OCI-M2 (cell line): ENCODE measurements around the gene PAX5.
"Not testable (repeated sequence)": the region's sequence is repeated elsewhere in the genome, so short reads cannot be mapped to it uniquely, and the experiment has no call there.

Source experiments
- DNase-seq: peaks from one replicate; lab custom pipeline; 2025; ENCODE audit not compliant: unreplicated experiment; lab: John Stamatoyannopoulos, UW

The PAX5 gene

DNA sequence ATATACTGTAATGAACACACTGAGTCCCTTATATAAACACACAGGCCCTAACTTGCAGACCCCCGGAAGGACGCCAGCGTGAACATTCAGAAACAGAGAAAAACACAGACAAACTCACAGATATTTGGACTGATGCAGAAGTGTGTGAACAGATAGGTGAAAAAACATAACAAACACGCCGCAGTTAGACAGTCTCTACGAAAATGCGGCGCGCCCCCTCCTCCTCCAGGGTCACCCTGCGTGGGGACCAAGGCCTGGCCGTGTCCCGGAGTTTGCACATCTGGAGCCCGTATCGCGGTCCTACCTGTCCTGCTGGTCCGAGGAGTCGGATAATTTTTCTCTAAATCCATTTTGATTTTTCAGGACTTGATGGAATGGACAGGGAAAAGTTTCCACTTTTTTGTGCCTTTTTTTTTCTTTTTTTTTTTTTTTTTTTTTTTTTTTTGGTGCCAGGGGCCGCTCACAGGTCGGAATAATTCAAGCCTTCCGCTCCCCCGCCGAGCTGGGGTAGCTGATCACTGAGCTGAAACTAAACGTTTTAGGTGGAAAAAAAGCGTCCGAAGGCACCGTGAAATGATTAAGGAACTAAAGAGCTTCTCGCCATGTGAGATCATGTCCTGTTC is at the start of gene PAX5:
TSS of gene PAX5 (minus strand) at position 587 of the 623 bp plus-strand sequence. CDS start at position 350, 237 bp downstream.
- DNase-seq: no peak

DNA sequence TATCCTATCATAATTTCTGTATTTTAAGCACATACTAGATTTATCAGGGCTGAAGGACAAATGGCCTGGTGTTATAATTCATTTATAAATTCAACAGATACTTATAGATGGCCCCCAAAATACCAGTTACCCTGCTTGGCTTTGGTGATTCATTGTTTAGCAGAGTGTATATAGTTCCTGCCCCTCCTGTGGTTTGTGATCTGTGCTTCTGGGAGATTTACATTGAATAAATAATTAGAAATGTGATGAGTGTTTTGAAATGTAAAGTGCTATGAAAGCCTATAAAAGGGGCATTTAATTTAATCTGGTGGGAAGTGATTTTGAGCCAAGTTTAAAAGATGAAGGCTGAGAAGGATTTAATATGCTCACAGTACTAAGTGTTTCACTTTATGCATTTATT is 49.6 kb upstream of the PAX5 start:
- DNase-seq: no peak

DNA sequence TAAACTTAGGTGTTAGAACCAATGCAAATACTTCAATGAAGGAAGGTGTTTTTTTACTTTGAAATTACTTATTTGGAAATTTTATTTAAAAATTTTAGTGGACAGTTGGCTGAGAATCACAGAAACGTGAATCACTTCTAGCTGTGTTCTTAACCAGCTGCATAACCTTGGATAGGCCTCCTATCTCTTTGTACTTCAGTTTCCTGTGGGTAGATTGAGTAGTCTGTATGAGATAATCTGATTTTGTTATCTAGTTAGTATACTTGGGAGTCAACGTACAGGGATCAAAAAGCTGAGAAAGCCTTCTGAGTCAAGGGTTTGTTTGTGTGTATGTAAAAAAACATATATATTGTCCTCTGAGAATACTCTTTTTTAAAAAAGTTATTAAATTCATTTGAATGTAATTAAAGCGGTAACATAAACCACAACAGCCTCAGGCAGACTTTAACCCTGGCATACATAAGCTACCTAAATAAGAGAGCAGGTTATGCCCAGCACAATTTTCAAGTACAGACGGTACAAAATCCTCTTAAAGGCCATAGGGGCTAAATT is 48.2 kb upstream of the PAX5 start:
- DNase-seq: no peak

DNA sequence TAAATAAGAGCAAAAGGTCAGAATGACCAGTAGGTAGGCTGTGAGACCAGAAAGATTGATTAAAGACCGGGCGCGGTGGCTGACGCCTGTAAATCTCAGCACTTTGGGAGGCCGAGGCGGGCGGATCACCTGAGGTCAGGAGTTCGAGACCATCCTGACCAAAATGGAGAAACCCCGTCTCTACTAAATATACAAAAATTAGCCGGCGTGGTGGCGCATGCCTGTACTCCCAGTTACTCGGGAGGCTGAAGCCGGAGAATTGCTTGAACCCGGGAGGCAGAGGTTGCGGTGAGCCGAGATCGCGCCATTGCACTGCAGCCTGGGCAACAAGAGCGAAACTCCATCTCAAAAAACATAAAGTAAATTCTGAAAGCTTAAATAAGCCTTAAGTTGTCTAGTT is 47.4 kb upstream of the PAX5 start:
- DNase-seq: not testable (repeated sequence)

DNA sequence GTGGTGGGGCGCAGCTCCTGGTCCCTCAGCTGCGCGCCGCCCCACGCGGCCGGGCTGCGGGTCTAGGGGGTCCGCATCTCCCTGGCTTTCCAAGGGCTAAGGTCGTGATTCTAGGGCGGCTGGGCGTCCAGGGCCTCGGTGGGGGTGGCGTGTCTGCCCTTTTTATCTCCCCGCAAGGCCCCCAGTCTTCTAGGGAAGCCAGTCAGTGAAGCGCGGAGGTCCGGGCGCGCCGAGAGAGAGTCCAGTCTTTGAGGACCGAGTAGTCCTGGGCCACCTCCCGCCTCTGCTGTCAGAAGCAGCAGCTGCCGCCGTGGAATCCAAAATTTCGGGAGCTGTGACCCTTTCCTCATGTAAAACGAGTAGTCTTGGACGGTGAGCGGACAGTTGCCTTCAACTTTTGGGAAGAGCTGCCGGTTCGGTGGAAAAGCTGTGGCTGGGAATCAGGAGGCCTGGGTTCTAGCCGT is 46.1 kb upstream of the PAX5 start:
- DNase-seq: not testable (repeated sequence)

DNA sequence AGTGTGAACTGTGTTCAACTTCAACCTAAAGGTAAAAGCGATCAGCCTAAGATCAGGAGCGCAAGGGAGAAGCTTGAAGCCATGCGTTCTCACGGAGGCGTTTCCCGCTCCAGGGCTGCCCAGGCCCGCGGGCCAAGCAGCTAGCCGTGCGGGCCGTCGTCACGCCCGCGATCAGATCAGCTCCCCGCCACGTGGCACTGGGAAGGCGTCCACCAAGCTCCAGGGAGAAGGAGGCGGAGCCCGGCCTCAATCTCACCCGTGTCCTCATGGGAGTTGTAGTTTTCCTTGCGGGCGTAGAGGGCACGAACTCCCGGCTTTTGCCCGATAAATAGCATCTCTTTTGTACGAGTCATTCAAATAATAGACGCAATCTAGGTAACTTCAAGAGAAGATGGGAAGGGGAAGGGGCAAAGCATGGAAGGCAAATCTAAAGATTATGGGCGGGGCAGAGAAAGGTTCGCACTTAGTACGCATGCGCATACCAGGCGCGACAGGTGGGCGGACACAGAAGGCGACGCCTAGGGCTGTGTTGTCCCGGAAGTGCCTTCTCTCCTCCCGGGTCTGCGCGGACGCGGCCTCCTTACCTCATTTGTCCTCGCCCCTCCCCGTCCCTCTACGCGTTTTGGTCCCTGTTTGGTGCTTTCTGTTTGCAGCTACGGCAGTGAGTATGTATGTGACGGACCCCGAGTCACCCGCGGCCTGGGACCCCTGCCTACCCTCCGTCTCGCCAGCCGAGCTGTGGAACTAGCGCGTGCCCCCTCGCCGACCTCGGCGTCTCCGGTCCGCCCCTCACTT is 45.5 kb upstream of the PAX5 start:
- peak; percentile 93 for DNase-seq

DNA sequence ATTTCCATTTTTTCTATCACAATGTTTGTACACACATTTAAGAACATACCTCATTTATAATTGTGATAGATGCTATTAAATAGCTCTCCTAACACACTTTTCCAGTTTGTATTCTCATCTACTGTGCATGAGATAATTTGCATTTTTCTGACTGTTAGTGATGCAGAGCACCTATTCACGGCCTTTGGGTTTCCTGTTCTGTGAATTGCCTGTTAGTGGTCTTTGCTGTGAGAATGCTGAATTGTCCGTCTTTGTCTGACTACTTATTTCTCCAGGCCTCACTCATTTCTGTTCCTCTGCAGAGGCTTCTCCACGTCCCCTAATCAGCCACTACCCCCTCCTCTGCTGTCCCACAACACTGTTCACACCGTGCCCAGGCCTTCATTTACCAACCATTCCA is 40.7 kb upstream of the PAX5 start:
- DNase-seq: not testable (repeated sequence)

DNA sequence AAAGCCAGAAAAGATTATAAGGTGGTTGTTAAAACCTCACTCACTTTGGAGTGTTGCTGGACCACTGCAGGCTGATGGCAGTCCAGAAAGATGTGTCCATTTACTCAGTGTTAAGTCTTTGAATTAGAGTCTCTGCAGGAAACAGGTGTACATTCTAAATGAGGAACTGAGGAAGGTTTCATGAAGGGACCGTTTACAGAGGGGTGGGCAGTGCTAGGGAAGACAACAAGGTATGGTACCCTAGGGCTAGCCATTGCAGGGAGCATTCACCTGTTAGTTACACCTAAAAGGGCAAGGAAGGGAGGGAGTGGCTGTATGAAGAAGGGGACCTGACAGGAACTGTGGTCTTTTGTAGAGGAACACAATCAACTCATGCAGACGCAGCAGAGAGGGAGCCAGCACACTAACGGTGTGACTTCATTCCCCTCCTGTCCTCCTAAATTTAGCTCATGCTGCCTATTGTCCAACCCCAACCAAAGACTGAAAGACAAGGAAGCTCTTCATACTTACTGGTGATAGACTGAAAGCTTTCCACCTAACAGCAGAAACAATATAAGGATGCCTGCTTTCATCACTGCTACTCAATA is 32.2 kb upstream of the PAX5 start:
- DNase-seq: no peak

DNA sequence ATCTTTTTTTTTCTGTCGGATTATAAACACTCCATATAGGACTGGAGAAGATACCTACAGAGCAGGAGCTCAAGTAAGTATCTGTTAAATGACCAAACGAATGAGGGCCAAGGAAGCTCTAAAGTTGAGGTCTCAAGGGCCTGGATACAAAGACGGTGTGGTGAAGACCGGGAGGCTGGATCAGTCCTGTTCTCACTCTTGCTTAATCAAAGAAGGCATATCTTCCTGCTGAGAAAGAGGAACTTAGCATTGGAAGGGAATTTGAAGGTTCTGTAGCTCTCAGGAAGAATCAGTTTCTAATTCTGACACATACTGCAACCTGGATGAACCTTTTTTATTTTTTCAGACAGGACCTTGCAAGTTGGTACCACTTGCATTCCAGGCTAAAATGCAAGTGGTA is 28.3 kb upstream of the PAX5 start:
- DNase-seq: no peak

DNA sequence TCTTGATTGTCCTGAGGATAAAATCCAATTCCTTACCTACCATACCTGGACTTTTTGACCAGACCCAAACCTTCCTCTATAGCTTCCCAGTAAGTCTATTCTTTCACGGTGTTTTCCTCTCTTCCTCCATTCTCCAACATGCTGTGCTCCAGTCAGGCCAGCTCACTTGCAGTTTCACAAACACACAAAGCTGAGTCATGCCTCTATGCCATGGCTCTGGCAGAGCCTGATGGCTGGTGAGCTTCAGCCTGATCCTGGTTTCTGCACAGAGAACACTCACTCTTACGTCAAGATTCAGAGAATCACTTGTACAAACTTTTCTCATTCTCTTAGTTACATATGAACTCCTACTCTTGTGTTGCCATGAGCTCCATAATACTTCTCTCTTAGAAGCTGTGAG is 27.7 kb upstream of the PAX5 start:
- no peak for DNase-seq

DNA sequence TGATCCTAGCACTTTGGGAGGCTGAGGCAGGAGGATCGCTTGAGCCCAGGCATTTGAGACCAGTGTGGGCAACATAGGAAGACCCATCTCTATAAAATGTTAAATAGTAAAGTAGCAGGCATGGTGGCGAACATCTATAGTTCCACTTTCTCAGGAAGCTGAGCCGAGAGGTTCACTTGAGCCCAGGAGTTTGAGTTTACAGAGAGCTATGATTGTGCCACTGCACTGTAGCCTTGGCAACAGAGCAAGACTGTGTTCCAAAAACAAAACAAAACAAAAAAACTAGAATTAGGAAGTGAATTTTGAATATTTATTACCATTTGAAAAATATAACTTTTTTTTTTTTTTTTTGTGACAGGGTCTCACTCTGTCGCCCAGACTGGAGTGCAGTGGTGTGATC is 26.8 kb upstream of the PAX5 start:
- no peak for DNase-seq

DNA sequence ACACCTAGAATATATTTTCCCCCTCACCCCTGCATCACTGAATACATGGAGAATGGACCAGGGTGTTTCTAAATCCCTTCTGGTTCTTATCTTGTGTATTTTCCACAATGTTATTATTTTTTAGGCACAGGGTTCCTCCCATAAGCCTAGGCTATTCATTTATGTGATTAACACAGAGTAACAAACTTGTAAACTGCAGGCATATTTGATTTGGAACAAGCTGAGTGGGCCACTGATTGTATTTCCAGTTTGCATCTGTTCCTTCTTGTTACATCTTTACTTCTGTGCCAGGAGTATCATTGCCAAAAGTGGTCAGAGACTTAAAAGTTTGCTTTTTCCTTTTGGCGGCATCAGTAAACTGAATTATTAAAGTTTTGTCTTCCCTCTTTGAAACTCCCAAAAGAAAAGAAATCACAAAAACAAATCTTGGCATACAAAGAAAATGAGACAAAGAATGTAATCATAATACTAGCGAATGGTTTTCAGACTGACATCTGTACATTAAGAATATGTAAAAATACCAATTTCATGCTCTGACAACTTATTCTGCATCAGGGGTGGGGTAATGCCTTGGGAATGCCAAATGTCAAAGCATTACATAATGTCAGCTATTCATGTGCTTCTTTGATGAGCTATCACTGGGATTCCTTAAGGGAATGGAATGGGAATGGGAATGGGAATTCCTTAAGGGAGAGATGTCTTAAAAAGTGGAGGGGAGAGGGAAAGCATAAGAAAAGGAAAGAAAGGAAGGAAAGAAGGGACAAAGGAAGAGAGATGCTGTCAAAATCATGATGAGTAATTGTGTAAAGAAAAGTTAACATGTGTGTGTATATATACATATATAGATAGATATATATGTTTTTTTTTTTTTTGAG is 22.2 kb upstream of the PAX5 start:
- no peak for DNase-seq

DNA sequence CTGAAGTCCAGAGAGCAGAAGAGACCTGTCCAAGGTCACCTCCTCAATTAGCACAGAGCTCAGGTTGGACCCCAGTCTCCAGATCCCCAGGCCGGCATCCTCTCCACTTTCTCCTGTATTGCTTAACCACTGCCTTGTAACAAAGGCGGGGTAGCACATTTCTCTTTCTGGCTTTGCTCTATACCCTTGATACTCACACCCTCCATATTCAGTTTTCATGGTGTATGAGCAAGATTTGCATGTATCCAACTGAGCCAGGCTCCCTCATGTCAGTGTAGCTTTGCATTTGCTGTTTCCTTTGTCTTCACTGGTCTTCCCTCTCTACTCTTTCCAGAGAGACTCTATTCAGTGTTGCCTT is 20.3 kb upstream of the PAX5 start:
- not testable (repeated sequence) for DNase-seq

DNA sequence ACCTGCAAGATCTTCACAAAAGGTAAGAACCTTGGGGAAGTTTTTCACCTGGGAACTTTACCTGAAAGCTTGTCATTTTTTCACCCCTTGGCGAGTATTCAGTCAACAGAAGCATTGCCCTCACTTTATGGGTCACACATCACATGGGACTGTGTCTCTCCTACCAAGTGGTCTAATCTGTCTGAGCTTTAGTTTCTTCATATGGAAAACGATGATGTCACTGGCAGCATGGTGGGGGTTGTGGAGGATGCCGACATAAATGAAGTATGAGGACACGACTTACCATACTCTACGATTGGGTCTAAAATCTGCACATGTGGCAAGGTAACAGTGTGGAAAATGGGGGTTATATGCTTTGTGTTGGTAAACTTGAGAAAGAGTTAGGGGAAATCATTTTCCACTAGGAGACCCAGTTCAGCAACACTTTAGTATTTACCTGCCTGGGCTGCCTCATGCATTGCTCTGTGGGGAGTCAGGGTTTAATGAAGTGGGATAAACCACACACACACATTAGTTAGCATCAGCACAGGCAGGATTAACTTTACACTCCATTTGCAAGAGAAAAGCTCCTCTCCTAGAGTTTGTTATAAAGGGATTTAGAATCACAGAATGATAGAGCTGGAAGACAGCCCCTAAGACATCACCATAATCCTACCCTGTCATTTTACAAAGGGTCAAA is 19.8 kb upstream of the PAX5 start:
- DNase-seq: no peak

DNA sequence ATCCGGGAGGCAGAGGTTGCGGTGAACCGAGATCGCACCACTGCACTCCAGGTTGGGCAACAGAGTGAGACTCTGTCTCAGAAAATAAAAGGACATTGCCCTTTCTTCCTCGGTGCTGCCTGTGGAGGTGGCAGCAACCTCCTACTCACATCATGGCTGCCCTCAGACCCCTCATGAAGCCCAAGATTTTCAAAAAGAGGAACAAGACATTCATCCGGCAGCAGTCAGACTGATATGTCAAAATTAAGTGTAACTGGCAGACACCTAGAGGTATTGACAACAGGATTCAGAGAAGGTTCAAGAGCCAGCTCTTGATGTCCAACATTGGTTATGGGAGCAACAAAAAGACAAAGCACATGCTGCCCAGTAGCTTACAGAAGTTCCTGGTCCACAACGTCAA is 12.6 kb upstream of the PAX5 start:
- DNase-seq: no peak

DNA sequence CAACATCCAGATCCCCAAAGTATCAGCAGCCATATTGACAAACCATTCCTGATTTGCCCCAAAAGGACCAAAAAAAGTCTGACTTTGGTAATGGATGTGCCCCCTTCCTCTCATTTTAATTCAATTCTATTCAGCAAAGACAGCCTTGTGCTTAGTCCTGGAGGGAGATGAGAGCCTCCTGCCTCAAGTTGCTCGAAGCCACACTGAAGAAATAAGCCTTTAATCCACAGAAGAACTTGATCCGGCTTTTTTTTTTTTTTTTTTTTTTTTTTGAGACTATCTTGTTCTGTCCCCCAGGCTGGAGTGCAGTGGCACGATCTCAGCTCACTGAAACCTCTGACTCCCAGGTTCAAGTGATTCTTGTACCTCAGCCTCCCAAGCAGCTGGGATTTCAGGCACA is 8.4 kb upstream of the PAX5 start:
- DNase-seq: no peak

DNA sequence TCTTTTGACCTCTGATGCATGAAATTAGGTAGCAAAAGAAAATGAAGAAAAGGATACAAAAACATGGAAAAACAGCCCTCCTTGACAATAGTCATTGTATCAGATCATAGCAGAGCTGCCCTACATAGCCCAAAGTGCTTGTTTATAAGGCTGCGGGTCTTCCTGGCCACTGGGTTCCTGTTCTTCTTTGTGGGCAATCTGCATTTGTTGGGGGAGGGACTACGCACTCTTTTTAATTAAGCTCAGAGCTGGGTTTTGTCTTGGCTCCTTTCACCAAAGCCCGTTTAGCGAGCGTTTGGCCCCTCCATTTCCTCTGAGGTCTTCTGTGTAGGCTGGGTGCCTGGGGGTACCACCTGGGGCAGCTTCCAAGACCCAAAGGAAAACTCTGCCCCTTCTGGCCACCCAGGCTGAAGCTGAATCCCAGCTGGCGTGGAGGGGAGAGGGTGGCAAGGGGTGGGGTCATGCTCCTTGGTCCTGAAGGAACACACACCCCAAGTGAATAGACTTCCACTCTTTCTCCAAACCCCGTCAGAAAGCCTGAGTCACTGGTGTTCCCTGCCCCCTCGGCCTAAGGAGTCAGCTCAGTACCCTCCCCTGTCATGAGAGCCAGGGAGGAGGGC is 6.5 kb upstream of the PAX5 start:
- no peak for DNase-seq

DNA sequence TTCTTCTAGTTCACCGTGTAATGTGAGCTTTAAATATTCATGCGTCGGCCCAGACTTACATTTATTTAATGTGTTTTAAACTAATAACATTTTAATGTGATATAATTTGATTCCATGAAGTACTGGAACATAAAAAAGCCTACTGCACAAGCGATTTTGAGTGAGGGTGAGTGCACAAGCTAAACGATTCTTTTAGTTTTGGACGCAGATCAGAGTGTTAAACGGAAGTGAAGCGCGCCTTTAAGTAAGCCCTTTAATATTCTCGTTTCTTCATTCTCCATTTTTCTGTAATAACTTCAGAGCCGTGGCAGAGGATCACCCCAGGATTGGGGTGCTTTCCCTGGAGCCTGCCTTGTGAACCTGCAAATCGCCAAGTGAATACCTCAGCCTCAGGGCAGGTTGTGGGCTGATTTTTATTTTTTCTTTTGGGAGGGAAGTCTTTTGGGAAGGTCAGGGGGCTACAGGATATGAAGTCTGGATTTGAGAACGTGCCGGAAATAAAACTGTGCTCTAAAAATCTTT is 4.9 kb upstream of the PAX5 start:
- DNase-seq: no peak

DNA sequence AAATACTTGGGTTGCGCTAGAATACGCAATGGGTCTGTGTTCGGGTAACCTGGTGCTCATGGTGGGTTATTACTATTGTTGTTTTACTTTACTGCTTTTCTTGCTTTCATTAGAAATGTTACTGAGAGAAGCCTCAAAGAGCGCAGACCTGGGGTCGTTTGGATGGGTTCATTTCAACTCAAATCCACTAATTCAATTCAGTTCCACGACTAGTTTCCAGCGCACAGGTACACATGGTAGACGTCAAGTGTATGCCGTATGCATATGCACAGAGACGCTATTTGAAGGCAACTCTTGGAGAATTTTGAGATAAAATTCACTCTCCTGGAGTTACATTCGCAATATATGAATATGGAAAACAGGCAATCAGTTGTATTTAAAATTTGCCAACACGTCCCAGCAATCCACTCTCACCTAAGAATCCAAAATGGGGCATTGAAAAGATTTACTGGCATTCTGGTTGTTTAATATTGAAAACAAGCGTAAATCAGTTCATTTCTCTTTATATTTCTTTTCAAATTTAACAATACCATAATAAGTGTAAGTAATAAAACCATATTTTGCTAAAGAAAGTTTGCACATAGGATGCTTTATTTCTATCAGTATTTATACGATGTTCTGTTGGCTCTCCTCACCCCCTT is 4.4 kb upstream of the PAX5 start:
- no peak for DNase-seq
